PFSK-1 (cell line): ENCODE data around the gene VSIG1.

Experiments used
- FOXP2 ChIP-seq: optimal IDR thresholded peaks from 2 replicates; pipeline ENCODE3; 2011; ENCODE audit warnings: borderline replicate concordance, control low read depth, inconsistent platforms; ENCODE audit not compliant: insufficient read depth; ENCODE audit errors: extremely low read length, extremely low read depth
- POLR2AphosphoS5 ChIP-seq: IDR thresholded peaks from 2 replicates; pipeline ENCODE4 v1.6.1; 2012; ENCODE audit warnings: low read depth, mild to moderate bottlenecking, control low read depth, low read length, moderate library complexity
- SIN3A ChIP-seq: IDR thresholded peaks from 2 replicates; pipeline ENCODE4 v1.6.1; 2012; ENCODE audit warnings: mild to moderate bottlenecking, low read length, moderate library complexity, borderline replicate concordance; ENCODE audit not compliant: insufficient read depth
- TAF1 ChIP-seq: IDR thresholded peaks from 2 replicates; pipeline ENCODE4 v1.6.1; 2012; ENCODE audit warnings: low read length, control low read depth, borderline replicate concordance; ENCODE audit not compliant: insufficient read depth
- TF ChIP-seq, protein P1 (sequence below), 2 experiments: IDR thresholded peaks; 2 replicates each; pipeline versions ENCODE4 v1.6.1 to v1.8.0; 2011 to 2012; ENCODE audit warnings: low read depth in 2 of 2, low read length in 2 of 2, control low read depth in 1 of 2, inconsistent platforms in 1 of 2, mild to moderate bottlenecking in 1 of 2, moderate library complexity in 1 of 2; ENCODE audit not compliant: insufficient read depth in 1 of 2

The VSIG1 gene

DNA sequence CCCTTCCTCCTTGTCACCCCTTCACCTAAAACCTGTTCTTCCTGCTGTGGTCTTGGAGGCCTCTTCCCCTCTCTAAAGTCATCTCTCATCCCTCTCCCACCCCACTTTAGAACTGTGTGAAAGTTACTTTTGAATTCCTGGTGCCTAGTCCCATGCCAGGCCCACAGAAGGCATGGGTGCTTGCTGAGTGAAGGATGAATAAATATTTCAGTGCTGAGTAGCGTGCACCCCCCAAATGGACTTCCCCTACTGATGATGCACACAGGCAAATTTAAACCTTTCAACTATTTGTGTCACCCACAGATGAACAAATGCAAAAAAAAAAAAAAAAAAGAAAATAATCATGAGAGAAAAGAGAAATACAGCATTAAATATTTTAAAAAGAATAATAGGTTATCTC, 26.7 kb downstream of the VSIG1 start:
- TF ChIP-seq SIN3A (no peak), FOXP2 (no peak), POLR2AphosphoS5 (no peak), TAF1 (no peak)
- TF ChIP-seq, protein P1, sequence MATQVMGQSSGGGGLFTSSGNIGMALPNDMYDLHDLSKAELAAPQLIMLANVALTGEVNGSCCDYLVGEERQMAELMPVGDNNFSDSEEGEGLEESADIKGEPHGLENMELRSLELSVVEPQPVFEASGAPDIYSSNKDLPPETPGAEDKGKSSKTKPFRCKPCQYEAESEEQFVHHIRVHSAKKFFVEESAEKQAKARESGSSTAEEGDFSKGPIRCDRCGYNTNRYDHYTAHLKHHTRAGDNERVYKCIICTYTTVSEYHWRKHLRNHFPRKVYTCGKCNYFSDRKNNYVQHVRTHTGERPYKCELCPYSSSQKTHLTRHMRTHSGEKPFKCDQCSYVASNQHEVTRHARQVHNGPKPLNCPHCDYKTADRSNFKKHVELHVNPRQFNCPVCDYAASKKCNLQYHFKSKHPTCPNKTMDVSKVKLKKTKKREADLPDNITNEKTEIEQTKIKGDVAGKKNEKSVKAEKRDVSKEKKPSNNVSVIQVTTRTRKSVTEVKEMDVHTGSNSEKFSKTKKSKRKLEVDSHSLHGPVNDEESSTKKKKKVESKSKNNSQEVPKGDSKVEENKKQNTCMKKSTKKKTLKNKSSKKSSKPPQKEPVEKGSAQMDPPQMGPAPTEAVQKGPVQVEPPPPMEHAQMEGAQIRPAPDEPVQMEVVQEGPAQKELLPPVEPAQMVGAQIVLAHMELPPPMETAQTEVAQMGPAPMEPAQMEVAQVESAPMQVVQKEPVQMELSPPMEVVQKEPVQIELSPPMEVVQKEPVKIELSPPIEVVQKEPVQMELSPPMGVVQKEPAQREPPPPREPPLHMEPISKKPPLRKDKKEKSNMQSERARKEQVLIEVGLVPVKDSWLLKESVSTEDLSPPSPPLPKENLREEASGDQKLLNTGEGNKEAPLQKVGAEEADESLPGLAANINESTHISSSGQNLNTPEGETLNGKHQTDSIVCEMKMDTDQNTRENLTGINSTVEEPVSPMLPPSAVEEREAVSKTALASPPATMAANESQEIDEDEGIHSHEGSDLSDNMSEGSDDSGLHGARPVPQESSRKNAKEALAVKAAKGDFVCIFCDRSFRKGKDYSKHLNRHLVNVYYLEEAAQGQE (IDR thresholded peaks at IDR 0.05; ENCODE audit: insufficient read depth in 1 of 2, low read depth in 2 of 2, low read length in 2 of 2) = no peak

DNA sequence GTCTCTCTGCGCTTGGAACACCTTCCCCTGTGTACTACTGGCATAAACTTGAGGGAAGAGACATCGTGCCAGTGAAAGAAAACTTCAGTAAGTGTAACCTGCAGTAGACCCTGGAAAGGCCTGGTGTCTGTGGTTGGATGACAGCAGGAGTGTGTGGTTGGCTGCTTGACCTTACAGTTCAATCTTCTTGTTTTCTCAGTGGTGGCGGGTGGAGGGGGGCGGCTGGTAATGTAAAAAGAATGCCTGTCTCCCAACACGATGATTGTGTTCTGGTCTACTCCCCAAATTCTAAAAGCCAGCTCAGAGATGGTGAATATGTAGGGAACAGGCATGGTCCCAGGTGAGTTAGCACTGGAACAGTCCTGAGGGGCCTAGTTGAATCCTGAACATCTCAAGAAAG, 27.9 kb downstream of the VSIG1 start:
- TF ChIP-seq, protein P1 (IDR thresholded peaks at IDR 0.05; ENCODE audit: insufficient read depth in 1 of 2, low read depth in 2 of 2, low read length in 2 of 2) = no peak
- TF ChIP-seq SIN3A = no peak
- no peak for TF ChIP-seq TAF1
- no peak for TF ChIP-seq FOXP2
- no peak for TF ChIP-seq POLR2AphosphoS5

DNA sequence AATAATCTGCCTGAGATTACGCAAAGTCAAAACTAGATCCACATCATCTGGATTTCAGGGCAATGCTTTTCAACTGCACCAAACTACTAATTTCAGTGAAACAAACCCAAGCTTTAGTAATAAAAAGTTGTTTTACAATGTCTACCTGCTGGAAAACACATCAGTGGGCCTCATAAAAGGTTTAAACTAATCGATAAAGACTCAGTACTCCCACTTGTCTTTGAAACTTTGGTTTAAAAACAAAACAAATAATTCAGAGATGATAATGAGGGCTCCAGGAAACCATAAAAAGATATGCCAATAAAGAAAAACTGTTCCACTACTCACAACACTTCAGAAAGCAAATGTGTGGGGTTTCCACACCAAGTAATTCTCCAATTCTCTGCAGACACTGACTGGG, 36.2 kb downstream of the VSIG1 start:
- TF ChIP-seq TAF1 = no peak
- TF ChIP-seq, protein P1 (IDR thresholded peaks at IDR 0.05; ENCODE audit: insufficient read depth in 1 of 2, low read depth in 2 of 2, low read length in 2 of 2) = no peak
- no peak for TF ChIP-seq SIN3A
- TF ChIP-seq FOXP2 = no peak
- no peak for TF ChIP-seq POLR2AphosphoS5

DNA sequence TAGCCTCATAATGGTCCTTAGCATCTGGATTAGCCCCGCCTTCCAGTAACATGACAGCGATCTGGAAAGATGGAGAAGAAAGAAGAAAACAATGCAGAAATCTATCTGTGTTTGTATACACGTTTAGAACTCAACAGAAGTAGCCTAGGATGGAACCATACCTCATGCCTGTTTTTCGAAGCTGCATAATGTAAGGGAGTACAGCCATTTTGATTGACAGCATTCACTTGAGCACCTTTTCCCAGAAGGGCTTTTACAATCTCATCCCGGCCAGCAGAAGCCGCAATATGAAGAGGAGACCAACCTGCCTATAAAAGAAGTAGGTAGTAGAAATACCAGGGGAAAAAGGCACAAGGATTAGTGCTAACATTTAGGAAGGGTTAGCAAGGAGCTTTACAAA, 42.9 kb downstream of the VSIG1 start:
- TF ChIP-seq POLR2AphosphoS5 (no peak), FOXP2 (no peak), SIN3A (no peak), TAF1 (no peak)
- TF ChIP-seq, protein P1 (IDR thresholded peaks at IDR 0.05; ENCODE audit: insufficient read depth in 1 of 2, low read depth in 2 of 2, low read length in 2 of 2) = no peak

DNA sequence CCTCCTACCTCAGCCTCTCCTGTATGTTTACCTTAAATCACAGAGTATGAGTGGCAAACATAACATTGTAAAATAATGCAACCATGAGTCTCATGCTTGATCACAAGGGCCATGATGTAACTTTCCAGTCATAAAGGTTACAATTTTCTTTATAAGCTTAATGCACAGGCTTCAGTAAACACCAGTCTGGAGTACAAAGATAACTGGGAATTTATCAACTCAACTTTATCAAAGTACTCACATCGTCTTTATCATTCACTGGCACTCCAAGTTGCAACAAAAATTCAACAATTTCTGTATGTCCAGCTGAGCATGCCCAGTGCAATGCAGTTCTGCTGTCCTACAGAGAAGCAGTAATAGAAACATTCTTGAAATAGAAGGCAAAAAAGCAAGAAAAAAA, 43.6 kb downstream of the VSIG1 start:
- no peak for TF ChIP-seq TAF1
- TF ChIP-seq, protein P1 (IDR thresholded peaks at IDR 0.05; ENCODE audit: insufficient read depth in 1 of 2, low read depth in 2 of 2, low read length in 2 of 2) = no peak
- no peak for TF ChIP-seq POLR2AphosphoS5
- TF ChIP-seq FOXP2 = no peak
- no peak for TF ChIP-seq SIN3A
